T-helper 22 cell (primary cell): ENCODE data around the gene PDE8B.

Experiments
- DNase-seq: peaks from one replicate; pipeline ENCODE4 v3.0.0-alpha.2; 2020; ENCODE audit warnings: low read depth

Gene PDE8B

DNA sequence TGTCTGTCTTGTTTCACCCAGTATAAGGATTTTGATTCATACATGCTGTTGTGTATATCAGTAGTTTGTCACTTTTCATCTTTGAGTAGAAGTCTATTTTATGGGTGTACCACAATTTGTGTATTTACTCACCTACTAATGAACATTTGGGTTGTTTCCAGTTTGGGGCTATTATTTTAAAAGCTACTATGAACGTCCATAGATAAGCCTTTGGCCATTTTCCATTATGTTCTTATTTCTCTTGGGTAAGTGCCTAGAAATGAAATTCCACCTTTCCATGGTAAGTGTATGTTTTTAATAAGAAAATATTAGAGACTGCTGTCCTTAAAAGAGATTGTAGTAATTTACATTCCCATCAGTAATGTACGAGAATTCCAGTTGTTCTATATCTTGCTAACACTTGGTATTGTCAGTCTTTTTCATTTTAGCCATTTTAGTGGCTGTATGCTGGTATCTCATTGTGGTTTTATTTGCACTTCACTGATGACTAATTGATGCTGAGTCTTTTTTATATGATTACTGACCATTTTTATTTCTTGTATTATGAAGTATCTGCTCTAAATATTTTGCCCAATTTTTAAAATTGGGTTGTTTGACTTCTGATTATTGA is 17.9 kb upstream of the PDE8B start:
- no peak for DNase-seq

DNA sequence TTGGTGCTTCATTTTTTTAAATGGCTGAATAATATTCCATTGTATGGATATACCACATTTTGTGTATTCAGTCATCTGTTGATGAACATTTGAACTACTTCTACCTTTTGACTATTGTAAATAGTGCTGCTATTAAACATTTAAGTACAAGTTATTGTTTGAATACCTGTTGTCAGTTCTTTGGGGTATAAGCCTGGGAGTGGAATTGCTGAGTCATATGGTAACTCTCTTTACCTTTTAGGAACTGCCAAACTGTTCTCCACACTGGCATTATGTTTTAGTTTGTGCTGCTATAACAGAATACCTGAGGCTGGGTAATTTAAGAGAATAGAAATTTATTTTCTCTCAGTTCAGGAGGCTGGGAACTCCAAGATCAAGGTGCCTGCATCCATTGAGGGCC is 15.7 kb upstream of the PDE8B start:
- DNase-seq: no peak

DNA sequence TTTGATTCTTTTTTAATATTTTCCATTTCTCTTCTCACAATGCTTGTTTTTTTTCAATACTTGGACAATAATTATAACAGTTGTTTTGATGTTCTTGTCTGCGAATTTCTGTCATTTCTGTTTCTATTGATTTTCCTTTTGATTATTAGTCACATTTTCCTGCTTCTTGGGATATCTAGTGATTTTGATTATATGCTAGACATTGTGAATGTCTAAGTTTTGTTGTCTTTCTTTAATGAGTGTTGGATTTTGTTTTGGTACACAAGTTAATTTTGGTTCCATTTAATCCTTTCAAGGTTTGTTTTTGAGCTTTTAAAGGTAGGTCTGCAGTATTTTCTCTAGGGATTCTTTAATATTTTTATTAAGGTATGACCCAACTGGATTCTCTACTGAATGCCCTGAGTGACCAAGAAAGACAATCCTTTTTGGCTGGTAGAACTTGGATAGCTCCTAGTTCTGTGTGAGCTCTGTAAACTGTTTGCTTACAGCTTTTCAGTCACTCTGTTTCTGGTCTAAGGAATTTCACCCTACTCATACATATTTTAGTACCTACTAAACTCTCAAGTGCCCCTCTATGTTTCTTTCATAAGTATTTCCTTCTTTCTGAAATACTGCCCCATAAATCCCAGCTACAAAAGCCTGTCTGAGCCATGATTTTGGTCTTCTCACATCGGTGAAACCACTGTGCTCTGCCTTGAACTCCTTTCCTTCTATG is 12.5 kb upstream of the PDE8B start:
- no peak for DNase-seq

DNA sequence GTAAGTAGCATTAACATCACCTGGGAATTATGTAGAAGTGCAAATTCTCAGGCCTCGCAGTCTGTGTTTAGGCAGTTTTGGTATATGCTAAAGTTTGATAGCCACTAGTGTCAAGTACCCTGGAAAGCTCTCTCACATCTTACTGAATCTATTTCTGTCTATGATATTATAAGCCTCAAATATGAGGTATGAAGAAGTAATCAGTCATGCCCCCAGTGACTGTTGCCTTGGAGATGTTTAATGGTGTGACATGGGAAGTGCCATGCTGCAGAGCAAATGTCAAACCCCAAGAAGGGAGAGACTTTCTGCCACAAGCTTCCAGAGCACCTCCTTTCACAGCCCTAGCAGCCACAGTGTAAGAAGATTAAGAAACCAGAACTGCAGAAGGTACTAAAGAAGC is 9.8 kb upstream of the PDE8B start:
- no peak for DNase-seq

DNA sequence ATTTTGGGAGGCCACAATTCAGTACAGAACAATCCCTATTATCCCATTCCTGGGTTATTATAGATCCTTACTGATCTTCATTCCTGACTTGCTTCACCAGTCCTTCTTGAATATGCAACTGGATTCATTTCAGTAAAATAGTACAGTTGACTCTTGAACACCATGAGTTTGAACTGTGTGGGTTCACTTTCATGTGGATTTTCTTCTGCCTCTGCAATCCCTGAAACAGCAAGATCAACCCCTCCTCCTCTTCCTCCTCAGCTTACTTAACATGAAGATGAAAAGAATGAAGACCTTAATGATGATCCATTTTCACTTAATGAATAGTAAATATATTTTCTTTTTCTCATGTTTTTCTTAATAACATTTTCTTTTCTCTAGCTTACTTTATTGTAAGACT is 8.3 kb upstream of the PDE8B start:
- DNase-seq: no peak

DNA sequence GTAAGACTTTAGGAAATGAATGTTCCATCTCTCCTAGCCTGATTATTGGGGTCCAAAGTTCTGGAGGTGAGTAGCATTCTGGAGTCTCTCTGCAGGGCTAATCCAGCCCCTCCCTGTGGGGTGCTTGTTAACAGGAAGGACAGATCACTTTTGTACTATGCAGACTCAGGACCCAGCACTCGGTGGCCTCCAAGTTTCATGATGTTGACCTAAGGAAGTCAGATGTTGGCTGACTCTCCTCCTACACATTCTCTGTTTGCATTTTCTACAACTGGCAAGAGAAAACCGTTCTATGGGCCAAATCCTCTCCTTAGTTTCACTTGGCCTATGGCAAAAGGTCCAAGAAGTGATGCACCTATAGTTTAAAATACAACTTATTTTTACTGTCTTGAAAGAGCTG is 5.5 kb upstream of the PDE8B start:
- DNase-seq: no peak

DNA sequence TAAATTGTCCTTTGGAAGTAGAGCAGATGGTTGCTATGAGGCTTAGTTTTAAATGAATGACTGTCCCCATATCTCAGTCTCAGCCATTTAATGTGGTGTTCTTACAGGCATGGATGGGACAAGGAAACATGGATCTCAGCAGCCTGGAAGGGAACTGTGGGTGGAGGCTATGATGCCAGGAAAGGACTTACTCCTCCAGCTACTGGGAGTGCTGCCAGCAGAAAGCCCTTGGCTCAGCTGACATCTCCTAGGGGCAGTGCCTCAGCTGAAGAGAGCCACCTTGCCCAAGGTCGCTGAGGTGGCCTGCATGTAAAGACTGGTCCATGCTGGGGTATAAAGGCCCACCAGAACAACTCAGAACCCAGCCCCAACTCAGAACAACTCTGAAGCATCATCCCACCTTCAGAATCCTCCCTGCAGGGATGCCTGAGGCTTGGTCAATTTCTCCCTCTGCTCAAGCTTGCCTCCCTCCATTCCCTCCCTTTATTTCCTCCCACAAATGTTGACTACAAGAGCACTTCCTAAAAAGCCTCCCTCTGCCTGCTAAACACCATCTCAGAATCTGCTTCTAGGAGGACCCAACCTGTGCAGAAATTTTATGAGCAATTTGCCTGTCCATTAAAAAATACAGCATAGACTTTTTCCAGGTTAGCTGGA is 1.8 kb upstream of the PDE8B start:
- DNase-seq: no peak

DNA sequence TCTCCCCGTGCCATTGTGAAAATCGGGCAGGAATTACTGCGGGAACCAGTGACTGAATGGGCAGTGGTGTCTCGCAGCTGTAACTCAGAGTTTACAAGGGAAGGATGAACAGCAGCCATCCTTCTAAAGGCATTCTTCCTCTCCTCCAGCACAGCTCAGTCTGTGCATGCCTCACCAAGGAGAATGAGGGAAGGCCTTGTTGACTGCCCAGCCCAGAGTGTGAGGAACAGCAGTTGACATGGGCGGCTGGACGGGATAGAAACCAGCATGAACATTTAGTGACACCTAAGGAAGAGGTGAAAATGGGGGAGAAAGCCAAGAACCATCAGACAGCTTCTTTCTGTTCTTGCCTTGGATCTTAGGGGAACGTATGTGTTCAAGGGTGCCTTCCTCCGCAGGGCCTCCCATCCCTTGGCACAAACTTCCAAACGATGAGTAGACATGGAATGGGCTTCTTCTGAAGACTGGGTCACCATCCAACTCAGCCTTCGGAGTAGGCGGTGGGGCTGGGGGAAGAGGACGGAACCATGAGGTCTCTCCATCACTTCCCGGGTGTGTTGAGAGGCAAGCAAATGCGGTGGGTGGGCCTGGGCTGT is 887 bp upstream of the PDE8B start:
- DNase-seq: no peak

DNA sequence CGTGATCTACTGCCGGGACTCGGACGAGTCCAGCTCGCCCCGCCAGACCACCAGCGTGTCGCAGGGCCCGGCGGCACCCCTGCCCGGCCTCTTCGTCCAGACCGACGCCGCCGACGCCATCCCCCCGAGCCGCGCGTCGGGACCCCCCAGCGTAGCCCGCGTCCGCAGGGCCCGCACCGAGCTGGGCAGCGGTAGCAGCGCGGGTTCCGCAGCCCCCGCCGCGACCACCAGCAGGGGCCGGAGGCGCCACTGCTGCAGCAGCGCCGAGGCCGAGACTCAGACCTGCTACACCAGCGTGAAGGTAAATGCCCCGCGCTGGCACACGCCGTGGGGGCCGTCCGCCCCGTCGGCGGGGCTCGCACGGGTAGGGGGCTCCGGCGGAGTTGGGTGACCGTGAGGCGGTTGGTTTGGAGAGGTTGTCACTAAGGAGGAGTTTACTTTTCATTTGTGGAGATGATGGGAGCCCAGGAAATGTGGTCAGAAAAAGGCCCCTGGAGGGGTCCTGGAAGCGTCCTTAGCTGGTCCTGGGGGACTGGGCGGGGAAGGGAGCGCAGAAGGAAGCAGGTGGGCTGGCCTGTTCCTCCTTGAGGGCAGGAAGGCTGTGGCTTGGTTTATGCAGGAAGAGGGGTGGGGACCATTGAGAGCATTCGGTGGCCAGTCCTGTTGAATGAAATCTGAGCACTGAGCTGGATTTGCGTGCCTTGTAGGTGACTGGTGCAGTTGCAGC is 647 bp downstream of the PDE8B start:
- DNase-seq: no peak

DNA sequence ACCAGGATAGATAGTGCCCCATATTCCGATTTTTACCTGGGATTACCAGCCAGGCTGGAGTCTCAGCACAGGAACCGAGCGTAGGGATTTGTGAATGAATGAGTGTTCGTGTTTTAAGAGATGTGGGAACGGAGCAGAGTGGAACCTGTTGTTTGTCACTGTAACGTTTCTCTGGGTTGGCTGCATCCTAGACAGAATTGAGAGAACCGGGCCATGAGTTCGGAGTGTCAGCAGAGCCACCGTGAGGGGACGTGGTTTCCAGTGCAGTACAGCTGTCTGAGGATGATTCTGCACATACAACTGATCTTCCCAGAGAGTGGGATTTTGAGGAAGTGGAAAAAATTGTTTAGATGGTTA is 1.2 kb downstream of the PDE8B start:
- no peak for DNase-seq

DNA sequence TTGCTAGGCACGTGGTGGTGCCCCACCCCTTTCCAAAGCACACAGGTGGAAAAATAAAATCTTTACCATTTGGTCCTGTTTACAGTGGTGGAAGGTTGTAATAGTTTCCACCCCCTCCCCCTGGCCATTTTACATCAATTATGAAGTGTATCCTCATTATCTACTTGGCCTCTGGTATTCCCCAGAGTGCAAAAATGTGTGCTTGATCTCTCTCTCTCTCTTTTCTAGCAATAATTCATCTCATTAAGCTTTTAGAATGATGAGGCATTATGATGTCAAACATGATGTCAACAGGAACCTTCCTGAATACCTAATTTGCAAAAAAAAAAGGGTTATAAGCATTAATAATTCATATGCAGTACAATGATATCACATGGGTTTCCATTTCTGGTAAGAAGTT is 3.1 kb downstream of the PDE8B start:
- DNase-seq: no peak

DNA sequence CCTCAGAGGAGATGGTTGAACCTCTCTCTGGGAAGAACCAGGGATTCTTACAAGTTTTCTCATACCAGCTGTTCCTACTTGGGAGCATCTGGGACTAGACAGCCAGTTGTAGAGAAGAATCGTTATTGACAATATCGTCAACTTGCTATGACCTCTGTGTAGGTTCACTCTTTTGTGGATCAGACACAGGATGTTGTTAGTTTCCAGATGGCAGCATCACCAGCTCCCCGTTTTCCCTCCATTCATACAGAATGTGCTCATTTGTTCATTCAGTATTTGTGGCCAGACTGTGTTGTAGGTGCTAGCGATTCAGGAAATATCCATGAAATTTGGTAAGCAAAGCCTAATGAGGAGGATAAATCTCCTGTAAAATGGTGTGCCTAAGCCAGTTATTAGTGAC is 3.7 kb downstream of the PDE8B start:
- DNase-seq: no peak

DNA sequence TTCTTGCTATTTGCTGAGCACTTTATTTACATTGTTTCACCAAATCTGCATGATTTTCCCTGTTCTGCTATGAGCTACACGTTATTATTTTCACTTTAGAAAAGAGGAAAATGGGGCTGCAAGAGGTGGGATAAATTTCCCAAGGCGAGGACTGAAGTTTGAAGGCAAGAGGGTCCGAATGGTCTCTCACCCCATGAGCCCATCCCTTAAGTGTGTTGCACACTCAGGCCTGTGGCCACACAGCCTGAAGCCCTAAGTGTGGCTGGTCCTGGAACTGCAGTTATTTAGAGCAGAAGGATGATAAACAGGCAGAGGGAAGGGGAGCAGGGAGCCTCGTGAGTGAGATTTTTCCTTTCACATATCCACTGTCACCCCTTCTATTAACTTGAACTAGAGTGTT is 7.8 kb downstream of the PDE8B start:
- DNase-seq: no peak

DNA sequence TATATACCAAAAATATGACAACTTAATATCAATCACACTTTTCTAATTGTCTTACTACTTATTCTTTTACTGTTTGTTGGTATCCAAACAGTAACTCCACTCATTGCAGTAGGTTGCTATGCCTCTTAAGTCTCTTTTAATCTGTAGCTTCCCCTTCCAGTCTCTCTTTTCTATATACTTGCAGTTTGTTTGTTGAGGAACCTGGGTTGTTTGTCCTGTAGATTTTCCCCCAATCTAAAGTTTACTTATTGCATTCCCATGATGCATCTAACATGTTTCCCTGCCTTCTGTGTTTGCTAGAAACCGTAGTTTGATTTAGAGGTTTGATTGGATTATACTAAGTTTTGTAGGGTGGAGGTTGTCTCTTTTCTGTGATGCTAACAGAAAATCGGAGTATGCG is 10.6 kb downstream of the PDE8B start:
- no peak for DNase-seq

DNA sequence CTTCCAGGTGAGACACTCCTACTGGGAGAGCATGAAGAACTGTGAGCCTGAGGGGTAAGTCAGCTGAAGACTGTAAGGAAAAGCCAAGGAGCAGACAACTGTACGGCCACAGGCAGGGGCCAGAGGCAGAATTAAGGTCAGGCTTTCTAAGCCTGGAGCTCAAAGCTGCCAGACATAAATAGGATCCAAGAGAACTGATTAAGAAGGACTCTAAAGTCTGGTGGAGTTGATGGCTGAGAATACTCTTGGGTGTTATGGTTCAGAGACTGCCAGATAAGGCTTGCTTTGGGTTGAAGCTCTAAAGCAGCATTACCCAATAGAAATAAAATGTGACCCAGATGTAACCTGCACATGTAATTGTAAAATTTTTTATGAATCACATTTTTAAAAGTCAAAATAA is 12.2 kb downstream of the PDE8B start:
- DNase-seq: no peak

DNA sequence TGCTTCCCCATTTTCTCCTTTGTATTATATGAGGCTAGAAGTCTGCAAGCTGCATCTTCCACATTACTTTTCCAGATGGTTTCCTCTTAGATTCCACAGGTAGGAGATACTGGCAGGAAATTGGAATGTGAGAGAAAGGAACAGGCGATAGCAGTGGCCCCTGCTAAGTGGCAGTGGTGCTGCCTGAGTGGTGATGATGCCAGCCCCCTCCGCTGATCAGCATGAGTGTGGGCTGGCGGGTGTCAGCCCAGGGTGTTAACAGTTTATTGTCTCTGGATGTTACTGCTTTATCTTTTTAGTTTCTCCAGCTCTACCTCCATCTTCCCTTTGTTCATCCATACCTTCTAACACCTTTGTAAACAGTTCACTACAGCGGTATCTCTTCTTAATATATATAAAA is 13.2 kb downstream of the PDE8B start:
- DNase-seq: no peak

DNA sequence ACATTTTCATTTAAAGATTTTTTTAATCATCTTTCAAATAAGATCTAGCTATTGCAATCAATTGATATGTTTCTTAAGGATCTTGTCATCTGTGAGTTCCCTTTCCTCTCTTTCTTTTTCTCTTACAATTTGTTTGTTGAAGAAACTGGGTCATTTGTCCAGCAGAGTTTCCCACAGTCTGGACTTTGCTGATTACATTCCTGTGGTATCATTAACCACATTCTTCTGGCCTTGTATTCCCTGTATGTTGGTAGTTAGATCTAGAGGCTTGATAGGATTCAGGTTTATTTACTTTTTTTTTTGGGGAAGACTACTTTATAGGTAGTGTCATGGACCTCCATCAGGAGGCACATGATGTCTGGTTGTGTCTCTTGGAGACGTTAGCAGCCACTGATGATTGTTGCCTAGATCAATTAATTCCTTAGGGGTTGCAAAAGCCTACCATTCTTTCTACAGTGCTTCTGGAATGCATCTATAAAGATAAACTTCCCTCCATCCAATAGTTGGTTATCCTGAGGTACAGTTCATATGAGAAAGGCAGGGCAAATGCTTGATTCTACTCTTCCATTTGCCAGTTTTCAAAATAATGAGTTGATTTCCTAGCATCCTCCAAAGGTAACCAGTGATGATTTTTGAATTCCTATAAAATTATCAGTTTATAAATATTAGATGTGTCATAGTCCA is 14.3 kb downstream of the PDE8B start:
- no peak for DNase-seq

DNA sequence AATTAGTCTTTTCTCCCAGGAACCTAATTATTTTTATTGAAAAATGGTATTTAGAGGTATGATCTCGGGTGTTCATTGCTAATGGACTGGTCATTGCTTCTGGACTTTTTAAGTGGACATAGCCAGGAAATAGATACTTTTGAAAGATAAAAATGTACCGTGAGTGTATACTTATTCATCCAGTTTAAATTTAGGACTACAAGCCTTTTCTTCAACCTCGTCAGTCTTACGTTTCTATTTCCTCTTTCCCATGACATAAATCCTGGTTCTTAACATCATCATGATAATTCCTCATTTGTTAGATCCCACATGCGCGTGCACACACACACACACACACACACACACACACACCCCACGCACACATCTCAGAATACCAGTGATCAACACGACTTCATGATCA is 15.1 kb downstream of the PDE8B start:
- DNase-seq: no peak

DNA sequence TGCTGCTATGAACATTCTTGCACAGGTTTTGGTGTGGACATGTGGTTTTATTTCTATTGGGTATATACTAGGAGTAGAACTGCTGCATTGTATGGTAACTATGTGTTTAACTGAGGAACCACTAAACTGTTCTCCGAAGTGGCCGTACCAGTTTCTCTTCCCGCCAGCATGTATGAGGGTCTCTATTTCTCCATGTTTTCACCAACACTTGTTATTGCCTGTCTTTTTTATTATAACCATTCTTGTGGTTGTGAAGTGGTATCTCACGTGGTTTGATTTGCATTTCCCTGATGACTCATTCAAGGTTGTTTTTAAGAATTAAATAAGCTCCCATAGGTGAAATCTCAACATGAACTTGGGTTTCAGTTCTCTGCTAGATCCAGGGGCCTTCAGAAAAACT is 19.4 kb downstream of the PDE8B start:
- DNase-seq: no peak

DNA sequence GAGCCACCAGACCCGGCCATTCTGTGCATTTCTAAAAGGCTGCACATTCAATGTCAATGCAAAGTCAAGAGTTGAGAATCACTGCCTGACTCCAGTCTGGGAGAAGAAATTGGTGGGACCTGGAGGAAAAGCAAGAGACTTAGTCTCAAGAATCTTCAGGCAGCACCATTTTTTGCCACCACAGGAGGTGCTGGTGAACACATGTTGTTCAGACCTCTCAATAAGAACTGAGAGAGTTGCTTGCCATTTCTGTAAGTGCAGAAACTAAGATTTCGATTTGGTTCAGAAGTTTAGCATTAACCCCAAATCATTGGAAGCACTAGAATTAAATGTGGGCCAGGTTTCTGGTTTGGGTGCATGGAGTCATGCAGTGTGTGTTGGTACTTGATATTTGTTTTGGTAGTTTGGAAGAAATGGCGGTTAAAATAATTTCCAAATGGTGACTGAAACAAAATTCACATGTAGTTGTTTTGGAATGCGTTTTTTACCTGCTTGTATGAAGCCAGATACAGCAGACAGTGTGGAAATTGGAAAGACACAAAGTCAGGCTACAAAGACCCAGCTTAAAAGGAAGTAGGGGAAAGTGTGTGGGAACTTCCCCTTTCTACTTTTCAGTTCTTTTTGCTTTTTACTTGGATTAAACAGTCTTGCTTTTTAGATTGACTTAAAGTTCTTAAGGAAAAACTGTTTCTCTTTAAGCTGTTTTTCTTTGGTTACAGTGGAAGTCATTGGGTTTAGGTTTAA is 20.4 kb downstream of the PDE8B start:
- no peak for DNase-seq

DNA sequence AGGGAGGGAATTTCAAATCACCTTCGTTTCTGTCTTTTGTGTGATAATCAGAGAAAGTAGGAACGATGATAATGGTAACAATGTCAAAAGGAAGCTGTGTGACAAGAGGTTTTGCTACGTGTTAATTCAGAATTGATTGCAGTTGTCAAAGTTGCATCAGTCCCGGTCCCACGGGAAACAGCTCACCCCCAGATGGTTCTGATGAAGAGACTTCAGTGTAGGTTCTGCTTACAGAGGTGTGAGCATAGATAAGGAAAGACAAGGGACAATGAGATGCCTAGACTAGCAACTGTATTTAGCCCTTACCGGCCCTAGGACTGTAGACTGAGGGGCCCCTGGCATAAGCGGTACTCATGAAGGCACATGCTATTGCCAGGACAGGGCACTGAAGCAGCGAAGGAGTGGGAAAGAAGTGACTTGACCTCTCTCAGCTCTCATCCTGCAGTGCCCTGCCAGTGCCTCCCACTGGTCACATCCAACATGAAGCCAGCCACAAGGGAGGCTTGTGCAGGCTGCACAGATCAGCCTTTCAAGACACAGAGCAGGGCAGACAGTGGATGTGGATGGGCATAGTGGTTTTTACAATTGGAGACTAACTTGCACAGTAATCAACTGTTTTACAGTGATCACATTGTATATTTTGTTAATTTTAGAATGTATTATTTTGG is 21.1 kb downstream of the PDE8B start:
- DNase-seq: no peak
